ENCODE measurements around the gene CARTPT. TPM values are rescaled to one million over a fixed set of nuclear protein-coding genes. Genes with fewer than 3 reads are reported as not detected.

CARTPT gene
- total and polyA plus RNA-seq, 2 donors (not counting 3 experiments of a cell fraction or from before 2014, with no cell fraction given), result not detected

DNA sequence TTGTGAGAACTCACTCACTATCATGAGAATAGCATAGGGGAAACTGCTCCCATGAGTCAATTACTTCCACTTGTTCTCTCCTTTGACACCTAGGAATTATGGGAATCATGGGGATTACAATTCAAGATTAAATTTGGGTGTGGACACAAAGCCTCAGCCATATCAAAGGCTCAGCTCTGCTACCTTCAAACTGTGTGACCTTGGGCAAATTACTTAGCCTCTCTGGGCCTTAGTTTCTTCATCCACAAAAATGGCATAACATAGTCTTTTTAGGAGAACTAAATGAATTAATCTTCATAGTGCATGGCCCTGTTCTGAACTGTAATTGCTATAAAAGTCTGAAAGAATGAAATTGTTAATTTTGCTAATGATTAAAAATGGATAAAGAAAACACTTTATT is 18.3 kb upstream of the CARTPT start:
- dilution Hi-C loops (cut with MboI; ENCODE audit: extremely low pct_ligation_motif_present, low sequenced_read_pairs), result no loop called here
- BruUV-seq (replicated peaks), result no TSS peak

GRCh38 chr5:71701407-71701806 is 17.7 kb upstream of the CARTPT start:
- H3K9ac ChIP-seq (replicated peaks; ENCODE audit: extremely low read depth, insufficient read depth, low read length), result no peak overlapping the region
- no peaks in the 10 kb centered on the region for H4K20me1 ChIP-seq (replicated peaks; ENCODE audit: control insufficient read depth, extremely low read depth, insufficient read depth, low read length)
- dilution Hi-C loops (cut with MboI; ENCODE audit: extremely low pct_ligation_motif_present, low sequenced_read_pairs) (no loop called here), intact Hi-C loops (cut with micrococcal nuclease) (loop anchor here (2.0 kb wide), 1 partner anchor 21 kb away; no protein-coding TSS in a partner anchor)
- H3K27me3 ChIP-seq (ENCODE audit: control insufficient read depth in 2 of 2, insufficient read depth in 2 of 2, low read length in 2 of 2), result peaks cover 26 to 27% of the 10 kb centered on the region in 2 experiments
- H3K9me3 ChIP-seq (replicated peaks; ENCODE audit: control insufficient read depth, insufficient read depth, low read length), result no peaks in the 10 kb centered on the region
- no peaks in the 10 kb centered on the region for H3K79me2 ChIP-seq (ENCODE audit: control insufficient read depth, insufficient read depth, low read length)
- no peak overlapping the region for H3K4me3 ChIP-seq (replicated peaks in 1 of 3; ENCODE audit: insufficient read depth in 1 of 3, low read depth in 1 of 3, low read length in 3 of 3)
- no peak overlapping the region for H3K27ac ChIP-seq (ENCODE audit: insufficient read depth, low read depth, low read length)
- no peak for DNase-seq (ENCODE audit: low read depth, low spot score)
- POLR2A ChIA-PET, result no interaction called here
- FAIRE-seq, result no peak
- BruUV-seq (replicated peaks), result no TSS peak
- CTCF ChIA-PET, result interaction anchor here (1.1 kb wide), 1 partner anchor 100 kb away, joined by 5 read pairs; no protein-coding TSS in a partner anchor
- H3K9me1 ChIP-seq (replicated peaks; ENCODE audit: control insufficient read depth, extremely low read depth, insufficient read depth, low read length), result no peaks in the 10 kb centered on the region
- no peaks in the 10 kb centered on the region for H3K36me3 ChIP-seq (ENCODE audit: control insufficient read depth in 2 of 2, extremely low read depth in 1 of 2, insufficient read depth in 2 of 2, low read length in 2 of 2)
- H3K4me1 ChIP-seq (ENCODE audit: control insufficient read depth, extremely low read depth, insufficient read depth, low read length), result peaks cover 29% of the 10 kb centered on the region
- no peak overlapping the region for H3K4me2 ChIP-seq (ENCODE audit: insufficient read depth, low read length)
- no peak for TF ChIP-seq POLR2AphosphoS5 (IDR thresholded peaks at IDR 0.05; ENCODE audit: insufficient read depth, low read depth, low read length)
- TF ChIP-seq POLR2A (IDR thresholded peaks at IDR 0.05; ENCODE audit: low read depth, low read length), result no peak
- TF ChIP-seq JUN (IDR thresholded peaks at IDR 0.05; ENCODE audit: borderline replicate concordance, insufficient read depth, insufficient read length, low read depth), result no peak
- no peak for TF ChIP-seq EZH2 (IDR thresholded peaks at IDR 0.05; ENCODE audit: borderline replicate concordance, low read depth, low read length, severe bottlenecking)
- no peak for TF ChIP-seq CTCF (IDR thresholded peaks at IDR 0.05; ENCODE audit: extremely low read depth in 1 of 2, insufficient read depth in 1 of 2, low read depth in 1 of 2, low read length in 2 of 2)
- no peak overlapping the region for H2AFZ ChIP-seq (ENCODE audit: low read depth, low read length)

More for the DNA sequence above, 18.3 kb upstream of the CARTPT start:
- no peaks in the 10 kb centered on the region for H3K9me3 ChIP-seq (replicated peaks; ENCODE audit: control insufficient read depth, insufficient read depth, low read length)
- H3K4me2 ChIP-seq (ENCODE audit: insufficient read depth, low read length), result no peak overlapping the region
- ChIA-PET CTCF (interaction anchor here (0.6 kb wide), 1 partner anchor 21 kb away, joined by 3 read pairs; no protein-coding TSS in a partner anchor), POLR2A (no interaction called here)
- H3K9me1 ChIP-seq (replicated peaks; ENCODE audit: control insufficient read depth, extremely low read depth, insufficient read depth, low read length), result no peaks in the 10 kb centered on the region
- peaks cover 21 to 22% of the 10 kb centered on the region in 2 experiments for H3K27me3 ChIP-seq (ENCODE audit: control insufficient read depth in 2 of 2, insufficient read depth in 2 of 2, low read length in 2 of 2)
- intact Hi-C loops (cut with micrococcal nuclease), result loop anchor here (2.0 kb wide), 1 partner anchor 20 kb away; no protein-coding TSS in a partner anchor
- peak; percentile 55 for FAIRE-seq
- H2AFZ ChIP-seq (ENCODE audit: low read depth, low read length), result no peak overlapping the region
- no peak for DNase-seq (ENCODE audit: low read depth, low spot score)
- H3K9ac ChIP-seq (replicated peaks; ENCODE audit: extremely low read depth, insufficient read depth, low read length), result no peak overlapping the region
- H3K79me2 ChIP-seq (ENCODE audit: control insufficient read depth, insufficient read depth, low read length), result no peaks in the 10 kb centered on the region
- H3K4me3 ChIP-seq (replicated peaks in 1 of 3; ENCODE audit: insufficient read depth in 1 of 3, low read depth in 1 of 3, low read length in 3 of 3), result no peak overlapping the region
- peaks cover 29% of the 10 kb centered on the region for H3K4me1 ChIP-seq (ENCODE audit: control insufficient read depth, extremely low read depth, insufficient read depth, low read length)
- H4K20me1 ChIP-seq (replicated peaks; ENCODE audit: control insufficient read depth, extremely low read depth, insufficient read depth, low read length), result no peaks in the 10 kb centered on the region
- H3K27ac ChIP-seq (ENCODE audit: insufficient read depth, low read depth, low read length), result no peak overlapping the region
- no peaks in the 10 kb centered on the region for H3K36me3 ChIP-seq (ENCODE audit: control insufficient read depth in 2 of 2, extremely low read depth in 1 of 2, insufficient read depth in 2 of 2, low read length in 2 of 2)
- TF ChIP-seq CTCF (IDR thresholded peaks at IDR 0.05; ENCODE audit: extremely low read depth in 1 of 2, insufficient read depth in 1 of 2, low read depth in 1 of 2, low read length in 2 of 2) (no peak), POLR2AphosphoS5 (IDR thresholded peaks at IDR 0.05; ENCODE audit: insufficient read depth, low read depth, low read length) (no peak), MYC (IDR thresholded peaks at IDR 0.05; ENCODE audit: low read depth, low read length) (no peak)
